Fibroblast of the aortic adventitia (primary cell): ENCODE measurements around the gene PCSK6. TPM values are rescaled to one million over a fixed set of nuclear protein-coding genes. Genes with fewer than 3 reads are reported as not detected.

Experiments used
- DNase-seq: peaks from one replicate; pipeline ENCODE4 v3.0.0-alpha.2; 2010; ENCODE audit warnings: low read depth
- H3K4me3 ChIP-seq: 2 replicates; pipeline ENCODE4 v1.5.1; 2011; ENCODE audit warnings: low read depth, mild to moderate bottlenecking, control low read depth, low read length, moderate library complexity
- total RNA-seq: library from RNA; depleted of rRNA; stranded (reverse); fragments of >200 nt; gene quantifications from 2 replicates; pipeline ENCODE4 v1.2.3, GENCODE V29; 2012; ENCODE audit warnings: low replicate concordance
- TF ChIP-seq, protein P1 (sequence below): IDR thresholded peaks from 2 replicates; pipeline ENCODE4 v1.5.1; 2011; ENCODE audit warnings: mild to moderate bottlenecking, low read length, control low read depth, inconsistent platforms; ENCODE audit not compliant: insufficient read depth

PCSK6 gene
- total RNA-seq, 1 donor, result 0.81 TPM

DNA sequence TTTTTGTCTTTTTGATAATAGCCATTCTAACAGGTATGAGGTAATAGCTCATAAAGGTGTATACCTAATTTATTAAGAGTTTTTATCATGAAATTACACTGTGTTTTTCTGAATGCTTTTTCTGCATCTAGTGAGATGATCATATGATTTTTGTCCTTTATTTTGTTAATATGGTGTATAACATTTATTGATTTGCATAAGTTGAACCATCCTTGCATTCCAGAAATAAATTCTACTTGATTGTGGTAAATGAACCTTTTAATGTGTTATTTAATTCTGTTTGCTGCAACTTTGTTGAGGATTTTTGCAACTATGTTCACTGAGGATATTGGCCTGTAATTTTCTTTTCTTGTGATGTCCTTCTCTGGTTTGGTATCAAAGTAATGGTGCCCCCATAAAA lies 28.0 kb upstream of the PCSK6 start:
- H3K4me3 ChIP-seq, result no peak overlapping the region
- no peak for DNase-seq
- TF ChIP-seq, protein P1, sequence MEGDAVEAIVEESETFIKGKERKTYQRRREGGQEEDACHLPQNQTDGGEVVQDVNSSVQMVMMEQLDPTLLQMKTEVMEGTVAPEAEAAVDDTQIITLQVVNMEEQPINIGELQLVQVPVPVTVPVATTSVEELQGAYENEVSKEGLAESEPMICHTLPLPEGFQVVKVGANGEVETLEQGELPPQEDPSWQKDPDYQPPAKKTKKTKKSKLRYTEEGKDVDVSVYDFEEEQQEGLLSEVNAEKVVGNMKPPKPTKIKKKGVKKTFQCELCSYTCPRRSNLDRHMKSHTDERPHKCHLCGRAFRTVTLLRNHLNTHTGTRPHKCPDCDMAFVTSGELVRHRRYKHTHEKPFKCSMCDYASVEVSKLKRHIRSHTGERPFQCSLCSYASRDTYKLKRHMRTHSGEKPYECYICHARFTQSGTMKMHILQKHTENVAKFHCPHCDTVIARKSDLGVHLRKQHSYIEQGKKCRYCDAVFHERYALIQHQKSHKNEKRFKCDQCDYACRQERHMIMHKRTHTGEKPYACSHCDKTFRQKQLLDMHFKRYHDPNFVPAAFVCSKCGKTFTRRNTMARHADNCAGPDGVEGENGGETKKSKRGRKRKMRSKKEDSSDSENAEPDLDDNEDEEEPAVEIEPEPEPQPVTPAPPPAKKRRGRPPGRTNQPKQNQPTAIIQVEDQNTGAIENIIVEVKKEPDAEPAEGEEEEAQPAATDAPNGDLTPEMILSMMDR, result no peak

DNA sequence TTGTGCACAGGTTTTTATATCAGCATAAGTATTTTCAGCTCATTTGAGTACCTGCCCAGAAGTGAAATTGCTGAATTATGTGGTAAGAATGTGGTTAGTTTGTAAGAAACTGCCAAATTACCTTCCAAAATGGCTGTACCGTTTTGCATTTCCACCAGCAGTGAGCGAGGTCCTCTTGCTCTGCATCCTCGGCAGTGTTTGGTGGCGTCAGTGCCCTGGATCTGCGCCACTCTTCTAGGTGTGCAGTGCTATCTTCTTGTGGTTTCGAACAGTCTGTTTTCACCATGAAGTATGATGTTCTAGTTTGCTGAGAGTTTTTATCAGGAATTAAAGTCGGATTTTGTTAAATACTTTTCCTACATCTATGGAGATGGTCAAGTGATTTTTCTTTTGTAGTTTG lies 24.8 kb upstream of the PCSK6 start:
- no peak overlapping the region for H3K4me3 ChIP-seq
- TF ChIP-seq, protein P1, result no peak
- no peak for DNase-seq

DNA sequence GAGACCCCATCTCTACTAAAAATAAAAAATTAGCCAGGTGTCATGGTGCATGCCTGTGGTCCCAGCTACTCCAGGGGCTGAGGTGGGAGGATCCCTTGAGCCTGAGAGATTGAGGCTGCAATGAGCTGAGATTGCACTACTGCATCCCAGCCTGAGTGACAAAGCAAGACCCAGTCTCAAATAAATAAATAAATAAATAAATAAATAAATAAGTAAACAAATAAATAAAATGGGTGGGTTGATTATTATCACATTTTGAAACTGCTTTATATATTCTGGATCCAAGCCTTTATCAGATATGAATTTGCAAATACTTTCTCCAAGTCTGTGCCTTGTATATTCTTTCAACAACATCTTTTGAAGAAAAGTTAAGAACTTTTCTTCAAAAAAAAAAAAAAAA lies 22.2 kb upstream of the PCSK6 start:
- no peak overlapping the region for H3K4me3 ChIP-seq
- TF ChIP-seq, protein P1, result no peak
- no peak for DNase-seq

DNA sequence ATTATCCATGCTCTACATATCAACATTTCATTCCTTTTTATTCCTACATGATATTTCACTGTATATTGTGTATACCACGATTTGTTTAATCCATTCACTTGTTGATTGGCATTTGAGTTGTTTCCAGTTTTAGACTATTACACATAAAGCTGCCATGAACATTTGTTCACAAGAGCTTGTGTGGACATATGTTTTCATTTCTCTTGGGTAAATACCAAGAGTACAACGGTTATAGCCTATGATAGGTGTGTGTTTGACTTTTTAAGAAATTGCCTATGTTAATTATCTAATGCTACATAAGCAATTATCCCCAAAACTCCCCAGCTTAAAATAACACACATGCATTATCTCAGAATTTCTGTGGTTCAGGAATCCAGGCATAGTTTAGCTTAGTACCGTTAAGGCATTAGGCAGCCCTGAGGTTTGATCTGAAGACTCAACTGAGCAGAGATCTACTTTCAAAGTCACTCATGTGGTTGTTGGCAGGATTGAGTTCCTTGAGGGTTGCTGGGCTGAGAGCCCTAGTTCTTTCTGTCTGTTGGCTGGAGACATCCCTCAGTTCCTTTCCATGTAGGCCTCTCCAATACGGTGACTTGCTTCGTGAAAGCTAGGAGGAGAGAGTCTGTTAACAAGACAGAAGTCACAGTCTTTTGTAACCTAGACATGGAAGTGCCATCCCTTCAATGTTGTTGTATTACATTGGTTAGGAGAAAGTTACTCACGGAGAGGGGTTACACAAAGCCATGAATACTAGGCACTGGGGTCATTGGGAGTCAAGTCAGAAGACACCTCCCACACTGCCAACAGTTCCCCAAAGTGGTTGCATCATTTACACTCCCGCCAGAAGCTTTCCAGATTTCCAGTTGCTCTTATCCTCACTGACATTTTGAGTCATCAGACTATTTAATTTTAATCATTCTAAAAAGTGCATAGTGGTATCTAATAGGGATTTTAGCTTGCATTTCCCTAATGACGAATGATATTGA lies 21.0 kb upstream of the PCSK6 start:
- DNase-seq, result no peak
- no peak overlapping the region for H3K4me3 ChIP-seq
- TF ChIP-seq, protein P1, result no peak

DNA sequence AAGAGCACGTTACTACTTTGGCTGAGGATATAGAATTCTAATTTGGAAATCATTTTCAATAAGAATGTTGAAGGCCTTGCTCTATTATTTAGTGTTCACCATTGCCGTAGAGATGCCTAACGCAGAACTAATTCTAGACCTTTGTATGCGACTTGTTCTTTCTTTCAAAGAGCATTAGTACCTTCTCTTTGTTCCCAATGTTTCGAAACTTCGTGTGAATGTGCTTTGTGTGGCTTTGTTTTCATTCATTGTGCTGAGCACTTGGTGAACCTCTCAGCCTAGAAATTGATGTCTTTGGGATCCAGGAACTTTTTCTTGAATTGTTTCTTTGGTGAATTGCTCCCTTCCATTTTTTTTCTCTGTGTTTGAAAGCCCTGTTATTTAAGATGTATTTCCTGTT lies 19.8 kb upstream of the PCSK6 start:
- no peak overlapping the region for H3K4me3 ChIP-seq
- DNase-seq, result no peak
- TF ChIP-seq, protein P1, result no peak

DNA sequence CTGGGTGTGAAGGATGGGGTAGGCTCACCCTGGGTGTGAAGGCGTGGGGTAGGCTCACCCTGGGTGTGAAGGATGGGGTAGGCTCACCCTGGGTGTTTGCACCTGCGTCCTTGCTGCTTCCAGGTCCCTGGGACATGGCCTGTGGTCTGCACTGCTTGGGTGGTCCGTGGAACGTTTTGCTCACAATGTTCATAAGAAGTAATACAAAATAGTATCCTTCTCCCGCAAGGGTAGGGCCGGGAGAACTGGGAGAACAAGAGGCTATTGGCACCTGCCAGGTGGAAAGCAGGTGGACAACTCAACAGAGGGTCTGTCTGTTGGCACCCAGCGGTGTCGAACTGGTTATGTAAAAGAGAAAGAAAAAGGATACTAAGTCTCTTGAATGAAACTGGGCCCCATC lies 17.0 kb upstream of the PCSK6 start:
- no peak for DNase-seq

More for the DNA sequence above, 17.0 kb upstream of the PCSK6 start:
- TF ChIP-seq, protein P1, result no peak
- no peak overlapping the region for H3K4me3 ChIP-seq
